ENCODE results near the gene CSHL1.
"Not testable (repeated sequence)": the region's sequence is repeated elsewhere in the genome, so short reads cannot be mapped to it uniquely, and the experiment has no call there.

The CSHL1 gene

GRCh38 chr17:63889026-63889848, 21.8 kb downstream of the CSHL1 start:
- H3K4me1 Mint-ChIP-seq, H3K27ac Mint-ChIP-seq, H3K9me3 Mint-ChIP-seq, H3K4me3 Mint-ChIP-seq, H3K27me3 Mint-ChIP-seq, DNase-seq: not testable (repeated sequence)
- peak; percentile 71 for ATAC-seq

- ATAC-seq, H3K9me3 Mint-ChIP-seq, H3K27me3 Mint-ChIP-seq, H3K4me3 Mint-ChIP-seq, DNase-seq, H3K27ac Mint-ChIP-seq: not testable (repeated sequence)
- H3K4me1 Mint-ChIP-seq: peaks cover 11% of the 10 kb centered on the region
Measured at GRCh38 chr17:63885119-63885518, 25.9 kb downstream of the CSHL1 start.

- ATAC-seq, H3K27me3 Mint-ChIP-seq, H3K4me3 Mint-ChIP-seq, H3K9me3 Mint-ChIP-seq, H3K4me1 Mint-ChIP-seq, DNase-seq: not testable (repeated sequence)
- H3K27ac Mint-ChIP-seq: peak overlapping the region in 1 of 2 donors; percentile 67
Measured at GRCh38 chr17:63882626-63883126, 28.4 kb downstream of the CSHL1 start.

DNA sequence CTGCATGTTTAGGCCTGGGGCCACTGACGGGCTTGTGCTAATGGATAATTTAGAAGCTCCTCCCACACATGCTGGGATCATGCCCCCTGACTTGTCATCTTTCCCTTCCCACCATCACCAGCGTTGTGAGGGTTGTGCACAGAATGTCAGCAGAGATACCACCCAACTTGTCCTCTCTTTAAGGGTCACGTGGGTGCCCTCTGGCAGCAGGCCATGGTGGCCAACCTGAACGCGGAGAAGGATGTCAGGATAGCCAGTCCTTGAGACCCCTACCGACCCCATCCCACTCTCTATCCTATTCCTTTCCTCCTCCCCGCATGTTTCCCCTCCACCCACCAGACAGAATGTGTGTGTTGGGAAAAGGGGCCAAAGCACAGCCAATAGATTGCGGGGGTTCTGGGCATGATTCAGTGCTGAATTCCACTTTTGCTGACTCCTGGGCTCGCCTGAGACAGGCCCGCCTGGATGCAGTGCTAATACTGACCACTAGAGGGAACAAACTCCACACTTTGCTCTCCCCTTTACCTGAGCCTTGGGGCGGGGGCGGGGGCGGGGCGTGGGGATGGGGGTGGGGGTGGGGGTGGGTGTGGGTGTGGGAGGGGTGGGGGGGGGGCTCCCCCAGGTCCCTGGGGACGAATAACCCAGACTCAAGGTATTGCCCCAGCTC, 29.0 kb downstream of the CSHL1 start, which contains the start of gene GH2:
Gene GH2, minus strand, starts transcription at position 10 of the 667 bp plus-strand sequence. CDS start 143 bp downstream, outside the sequence.
- H3K9me3 Mint-ChIP-seq: no peaks in the 10 kb centered on the region
- peaks cover 6% of the 10 kb centered on the region for H3K4me1 Mint-ChIP-seq
- DNase-seq: peak; percentile 50 to 58
- H3K27ac Mint-ChIP-seq: no peak within 1 kb of the TSS
- H3K27me3 Mint-ChIP-seq: no peaks in the 10 kb centered on the region
- ATAC-seq: peak; percentile 87
- H3K4me3 Mint-ChIP-seq: no peak within 1 kb of the TSS

GRCh38 chr17:63881337-63881736, 29.7 kb downstream of the CSHL1 start:
- not testable (repeated sequence) for H3K27me3 Mint-ChIP-seq, H3K4me1 Mint-ChIP-seq, ATAC-seq, H3K4me3 Mint-ChIP-seq, H3K9me3 Mint-ChIP-seq, DNase-seq, H3K27ac Mint-ChIP-seq

- H3K9me3 Mint-ChIP-seq: no peaks in the 10 kb centered on the region
- no peak for ATAC-seq
- H3K4me1 Mint-ChIP-seq: peaks cover 6% of the 10 kb centered on the region
- DNase-seq: no peak
- H3K4me3 Mint-ChIP-seq: no peak overlapping the region
- H3K27ac Mint-ChIP-seq: no peak overlapping the region
- no peaks in the 10 kb centered on the region for H3K27me3 Mint-ChIP-seq
Measured at GRCh38 chr17:63880706-63881105, 30.4 kb downstream of the CSHL1 start.

- H3K4me3 Mint-ChIP-seq, H3K9me3 Mint-ChIP-seq, H3K4me1 Mint-ChIP-seq, DNase-seq, H3K27me3 Mint-ChIP-seq, ATAC-seq: not testable (repeated sequence)
- H3K27ac Mint-ChIP-seq: peak overlapping the region in 1 of 2 donors; percentile 35
Measured at GRCh38 chr17:63878413-63878812, 32.6 kb downstream of the CSHL1 start.

- not testable (repeated sequence) for H3K27me3 Mint-ChIP-seq, DNase-seq, H3K4me3 Mint-ChIP-seq, H3K9me3 Mint-ChIP-seq, H3K4me1 Mint-ChIP-seq, ATAC-seq, H3K27ac Mint-ChIP-seq
Measured at GRCh38 chr17:63874693-63875092, 36.4 kb downstream of the CSHL1 start.

GRCh38 chr17:63874061-63874626, 36.9 kb downstream of the CSHL1 start:
- H3K4me1 Mint-ChIP-seq, H3K27me3 Mint-ChIP-seq, H3K9me3 Mint-ChIP-seq, DNase-seq, H3K27ac Mint-ChIP-seq, H3K4me3 Mint-ChIP-seq, ATAC-seq: not testable (repeated sequence)

DNA sequence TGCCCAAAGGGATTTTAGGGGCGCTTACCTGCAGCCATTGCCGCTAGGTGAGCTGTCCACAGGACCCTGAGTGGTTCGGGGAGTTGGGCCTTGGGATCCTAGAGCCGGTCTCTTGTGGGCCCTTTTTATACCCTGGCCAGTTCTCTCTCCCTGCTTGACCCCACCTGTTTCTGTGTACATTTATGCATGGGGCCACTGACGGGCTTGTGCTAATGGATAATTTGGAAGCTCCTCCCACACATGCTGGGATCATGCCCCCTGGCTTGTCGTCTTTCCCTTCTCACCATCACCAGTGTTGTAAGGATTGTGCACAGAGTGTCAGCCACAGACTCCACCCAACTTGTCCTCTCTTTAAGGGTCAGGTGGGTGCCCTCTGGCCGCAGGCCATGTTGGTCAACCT, 37.5 kb downstream of the CSHL1 start, which contains the start of gene CSH2:
Gene CSH2, minus strand, starts transcription at position 101 of the 400 bp plus-strand sequence. Its CDS starts 63 bp downstream, at position 38.
- not testable (repeated sequence) for ATAC-seq, H3K4me1 Mint-ChIP-seq, H3K9me3 Mint-ChIP-seq, DNase-seq, H3K27ac Mint-ChIP-seq, H3K27me3 Mint-ChIP-seq, H3K4me3 Mint-ChIP-seq

DNA sequence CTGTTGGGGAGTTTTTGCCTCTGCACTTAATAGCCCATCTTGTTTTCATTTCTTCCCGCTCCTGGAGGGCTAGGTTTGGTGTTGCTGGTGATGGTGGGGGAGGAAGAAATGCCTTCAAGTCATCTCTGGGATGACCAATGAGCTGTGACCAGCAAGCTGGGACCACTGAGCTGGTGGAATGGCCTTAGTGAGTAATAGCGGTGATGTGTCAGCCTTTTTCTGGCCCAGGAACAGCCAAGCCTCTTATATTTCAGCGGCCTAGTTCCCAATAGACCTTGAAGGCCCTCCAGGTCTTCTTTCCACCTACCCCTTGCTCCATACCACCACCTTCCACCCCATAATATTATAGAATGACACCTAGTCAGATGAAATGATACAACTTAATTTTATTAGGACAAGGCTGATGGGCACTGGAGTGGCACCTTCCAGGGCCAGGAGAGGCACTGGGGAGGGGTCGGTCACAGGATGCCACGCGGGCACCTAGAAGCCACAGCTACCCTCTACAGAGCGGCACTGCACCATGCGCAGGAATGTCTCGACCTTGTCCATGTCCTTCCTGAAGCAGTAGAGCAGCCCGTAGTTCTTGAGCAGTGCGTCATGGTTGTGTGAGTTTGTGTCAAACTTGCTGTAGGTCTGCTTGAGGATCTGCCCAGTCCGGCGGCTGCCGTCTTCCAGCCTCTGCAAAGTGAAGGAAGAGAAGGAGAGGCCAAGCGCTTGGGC, 39.3 kb downstream of the CSHL1 start:
- not testable (repeated sequence) for H3K27me3 Mint-ChIP-seq, ATAC-seq, H3K4me3 Mint-ChIP-seq, H3K4me1 Mint-ChIP-seq, H3K9me3 Mint-ChIP-seq, H3K27ac Mint-ChIP-seq, DNase-seq

- H3K9me3 Mint-ChIP-seq, H3K4me3 Mint-ChIP-seq, H3K27ac Mint-ChIP-seq, H3K4me1 Mint-ChIP-seq, H3K27me3 Mint-ChIP-seq, ATAC-seq, DNase-seq: not testable (repeated sequence)
Measured at GRCh38 chr17:63870292-63870665, 40.8 kb downstream of the CSHL1 start.

DNA sequence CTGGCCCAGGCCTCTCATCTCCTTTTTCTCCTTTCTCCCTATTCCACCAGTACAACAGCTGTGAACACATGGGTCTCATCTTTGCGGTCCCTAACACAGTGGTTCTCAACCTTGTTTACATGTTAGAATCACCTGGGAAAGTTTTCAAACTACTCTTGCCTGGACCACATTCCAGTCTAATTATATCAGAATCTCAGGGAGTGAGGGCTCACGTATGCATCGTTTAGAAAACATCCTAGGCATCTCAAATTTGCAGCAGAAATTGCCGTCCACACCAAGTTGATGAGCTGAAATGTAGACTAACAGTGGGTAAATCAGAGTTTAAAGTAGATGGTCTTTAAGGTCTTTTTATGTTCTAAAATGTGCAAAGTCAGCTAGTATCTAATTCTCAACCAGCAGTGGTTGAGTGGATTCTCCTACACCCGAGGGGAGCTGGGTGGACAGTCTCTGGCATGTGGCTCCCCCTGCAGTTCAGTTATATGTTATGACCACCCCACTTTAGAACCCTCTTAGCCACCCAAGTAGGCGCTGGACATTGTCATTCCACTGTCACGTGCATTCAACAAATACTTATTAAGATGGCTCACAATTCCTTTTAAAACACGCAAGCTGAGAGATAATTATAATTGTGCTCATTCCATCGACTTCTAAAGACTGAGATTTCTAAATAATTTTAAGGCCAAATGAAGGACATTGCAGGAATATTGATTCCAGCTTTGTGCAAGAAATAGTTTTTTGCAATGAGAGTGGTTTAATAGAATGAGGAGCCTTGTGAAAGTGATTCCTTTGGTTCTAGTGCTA, 41.4 kb downstream of the CSHL1 start:
- not testable (repeated sequence) for H3K27ac Mint-ChIP-seq, H3K4me1 Mint-ChIP-seq, H3K4me3 Mint-ChIP-seq, H3K27me3 Mint-ChIP-seq, DNase-seq, H3K9me3 Mint-ChIP-seq
- ATAC-seq: peak; percentile 45

- not testable (repeated sequence) for H3K27ac Mint-ChIP-seq, H3K4me3 Mint-ChIP-seq, ATAC-seq, DNase-seq, H3K27me3 Mint-ChIP-seq, H3K4me1 Mint-ChIP-seq, H3K9me3 Mint-ChIP-seq
Measured at GRCh38 chr17:63866625-63867024, 44.4 kb downstream of the CSHL1 start.
